Measurements from ENCODE around the gene NTRK3. TPM values are rescaled to one million over a fixed set of nuclear protein-coding genes. Genes with fewer than 3 reads are reported as not detected.

The NTRK3 gene
- total RNA-seq, 1 donor from 2014 or later, result 0.37 TPM

DNA sequence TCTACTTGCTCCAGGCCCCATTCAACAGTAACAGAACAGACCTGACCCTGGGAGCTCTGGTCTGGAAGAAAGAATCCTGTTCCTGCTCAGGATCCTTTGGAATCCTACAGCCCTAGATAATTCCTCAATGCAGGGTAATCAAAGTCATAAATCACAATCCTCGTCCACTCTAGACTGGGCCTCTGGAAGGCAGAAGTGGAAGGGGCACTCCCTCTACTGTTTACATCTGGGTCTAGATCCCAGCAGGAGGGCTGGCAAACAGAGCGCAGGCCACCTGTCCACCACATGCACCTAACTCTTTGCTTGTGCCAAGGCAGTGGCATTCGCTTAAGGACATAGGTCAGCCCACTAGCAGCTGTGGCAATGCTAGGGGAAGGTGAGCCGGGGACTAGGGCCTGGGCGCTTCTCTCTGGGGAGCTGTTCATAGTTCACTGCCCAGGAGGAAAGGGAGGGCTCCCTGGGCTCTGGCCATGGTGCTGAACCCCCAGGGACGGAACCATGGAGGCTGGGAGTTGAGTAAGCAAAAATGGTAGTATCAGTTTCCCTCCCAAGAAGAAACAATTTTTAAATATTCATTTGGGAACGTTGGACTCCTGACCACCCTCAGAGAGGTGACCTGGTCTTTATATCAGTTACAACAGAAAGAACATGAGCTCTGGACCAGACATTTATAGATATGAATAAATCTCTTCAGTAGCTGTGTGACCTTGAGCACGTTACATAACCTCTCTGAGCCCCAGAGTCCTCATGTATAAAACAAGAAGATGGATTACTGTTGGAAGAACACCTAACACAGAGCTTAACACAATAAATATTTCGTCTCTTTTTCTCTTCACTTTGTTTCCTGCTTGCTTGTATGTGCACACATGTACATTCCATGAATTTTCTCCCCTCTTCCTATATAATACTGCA, 90.2 kb downstream of the NTRK3 start:
- Mint-ChIP-seq H3K4me1 (no peaks in the 10 kb centered on the region), H3K9me3 (no peaks in the 10 kb centered on the region), H3K4me3 (no peak overlapping the region), H3K36me3 (ENCODE audit: low read depth) (no peaks in the 10 kb centered on the region), H3K27ac (no peak overlapping the region), H3K27me3 (no peaks in the 10 kb centered on the region)
- intact Hi-C loops (cut with micrococcal nuclease), result no loop called here
- peak; percentile 59 for DNase-seq

DNA sequence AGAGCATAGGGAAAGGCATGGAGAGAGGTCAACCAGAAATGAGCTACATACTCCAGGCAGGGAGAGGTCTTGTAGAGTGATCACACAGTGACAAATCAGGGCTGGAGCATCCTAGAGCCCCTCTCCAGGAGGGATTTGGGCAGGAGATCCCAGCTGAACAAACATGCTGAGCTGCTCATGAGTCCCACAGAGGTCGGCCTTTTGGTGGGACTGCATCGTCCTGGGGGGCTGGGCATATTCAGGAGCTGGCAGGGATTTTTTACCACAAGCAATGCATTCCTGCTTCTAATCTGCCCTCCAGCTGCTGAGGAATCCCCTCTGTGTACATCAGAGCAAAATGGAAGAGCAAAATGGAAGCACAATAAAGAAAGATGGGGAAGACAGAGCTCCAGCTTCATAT, 94.9 kb downstream of the NTRK3 start:
- no peak overlapping the region for H3K4me3 Mint-ChIP-seq
- H3K4me1 Mint-ChIP-seq, result no peaks in the 10 kb centered on the region
- DNase-seq, result no peak
- H3K27ac Mint-ChIP-seq, result no peak overlapping the region
- intact Hi-C loops (cut with micrococcal nuclease), result no loop called here
- no peaks in the 10 kb centered on the region for H3K36me3 Mint-ChIP-seq (ENCODE audit: low read depth)
- H3K9me3 Mint-ChIP-seq, result no peaks in the 10 kb centered on the region
- no peaks in the 10 kb centered on the region for H3K27me3 Mint-ChIP-seq

DNA sequence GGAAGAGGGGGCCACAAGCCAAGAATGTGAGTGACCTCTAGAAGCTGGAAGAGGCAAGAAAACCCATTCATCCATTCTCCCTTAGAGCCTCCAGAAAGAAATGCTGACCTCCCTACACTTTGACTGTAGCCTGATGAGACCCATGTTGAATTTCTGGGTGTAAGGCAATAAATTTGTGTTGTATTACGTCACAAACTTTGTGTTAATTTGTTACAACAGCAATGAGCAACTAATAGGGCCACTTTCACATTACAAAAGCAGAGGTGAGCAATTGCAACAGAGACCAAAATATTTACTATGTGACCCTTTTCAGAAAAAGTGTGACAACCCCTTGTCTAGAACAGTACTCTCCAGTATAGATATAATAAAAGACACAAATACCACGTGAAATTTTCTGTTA, 101.2 kb downstream of the NTRK3 start:
- H3K36me3 Mint-ChIP-seq (ENCODE audit: low read depth), result no peaks in the 10 kb centered on the region
- H3K9me3 Mint-ChIP-seq, result no peaks in the 10 kb centered on the region
- no peak overlapping the region for H3K4me3 Mint-ChIP-seq
- H3K4me1 Mint-ChIP-seq, result no peaks in the 10 kb centered on the region
- H3K27ac Mint-ChIP-seq, result no peak overlapping the region
- DNase-seq, result no peak
- intact Hi-C loops (cut with micrococcal nuclease), result no loop called here
- H3K27me3 Mint-ChIP-seq, result no peaks in the 10 kb centered on the region

DNA sequence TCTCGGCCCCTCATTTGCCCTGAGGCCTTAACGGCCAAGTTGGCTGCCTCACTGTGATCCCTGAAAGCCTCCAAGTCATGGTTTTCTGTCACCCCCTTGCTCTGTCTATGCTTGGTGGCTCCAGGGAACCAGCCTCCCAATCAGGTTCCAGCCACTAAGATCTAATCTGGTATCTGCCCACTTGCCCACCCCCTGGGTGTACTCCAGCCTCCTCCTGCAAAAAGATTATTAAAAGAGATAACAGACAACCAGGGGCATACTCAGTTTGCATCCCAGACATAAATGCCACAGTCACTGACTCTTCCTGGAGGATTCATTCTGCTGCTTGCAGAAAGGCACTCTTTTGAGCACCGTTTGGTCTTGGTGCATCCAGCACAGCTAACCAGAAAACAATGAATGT, 103.9 kb downstream of the NTRK3 start:
- no peak overlapping the region for H3K27ac Mint-ChIP-seq
- no peak for DNase-seq
- H3K36me3 Mint-ChIP-seq (ENCODE audit: low read depth), result no peaks in the 10 kb centered on the region
- H3K9me3 Mint-ChIP-seq, result no peaks in the 10 kb centered on the region
- intact Hi-C loops (cut with micrococcal nuclease), result no loop called here
- no peaks in the 10 kb centered on the region for H3K4me1 Mint-ChIP-seq
- H3K4me3 Mint-ChIP-seq, result no peak overlapping the region
- H3K27me3 Mint-ChIP-seq, result no peaks in the 10 kb centered on the region

DNA sequence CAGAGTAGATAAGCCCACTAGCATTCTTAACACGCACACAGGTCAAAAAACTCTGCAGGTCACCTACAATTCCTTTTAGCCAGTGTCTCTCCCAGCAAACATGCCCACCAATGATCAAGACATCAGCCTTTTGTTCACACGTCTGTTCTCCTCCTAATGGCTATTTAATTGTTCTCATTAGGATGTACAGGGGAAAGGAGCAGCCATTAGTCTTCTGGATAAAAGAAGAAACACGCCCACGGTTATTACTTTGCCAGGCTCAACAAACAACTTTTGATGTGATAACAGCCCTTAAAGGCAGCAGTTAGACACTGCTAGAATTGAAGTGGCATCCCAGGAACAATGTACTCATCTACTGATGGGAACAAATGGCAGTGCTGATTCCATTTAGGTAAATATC, 108.8 kb downstream of the NTRK3 start:
- Mint-ChIP-seq H3K27me3 (no peaks in the 10 kb centered on the region), H3K36me3 (ENCODE audit: low read depth) (no peaks in the 10 kb centered on the region)
- intact Hi-C loops (cut with micrococcal nuclease), result no loop called here

DNA sequence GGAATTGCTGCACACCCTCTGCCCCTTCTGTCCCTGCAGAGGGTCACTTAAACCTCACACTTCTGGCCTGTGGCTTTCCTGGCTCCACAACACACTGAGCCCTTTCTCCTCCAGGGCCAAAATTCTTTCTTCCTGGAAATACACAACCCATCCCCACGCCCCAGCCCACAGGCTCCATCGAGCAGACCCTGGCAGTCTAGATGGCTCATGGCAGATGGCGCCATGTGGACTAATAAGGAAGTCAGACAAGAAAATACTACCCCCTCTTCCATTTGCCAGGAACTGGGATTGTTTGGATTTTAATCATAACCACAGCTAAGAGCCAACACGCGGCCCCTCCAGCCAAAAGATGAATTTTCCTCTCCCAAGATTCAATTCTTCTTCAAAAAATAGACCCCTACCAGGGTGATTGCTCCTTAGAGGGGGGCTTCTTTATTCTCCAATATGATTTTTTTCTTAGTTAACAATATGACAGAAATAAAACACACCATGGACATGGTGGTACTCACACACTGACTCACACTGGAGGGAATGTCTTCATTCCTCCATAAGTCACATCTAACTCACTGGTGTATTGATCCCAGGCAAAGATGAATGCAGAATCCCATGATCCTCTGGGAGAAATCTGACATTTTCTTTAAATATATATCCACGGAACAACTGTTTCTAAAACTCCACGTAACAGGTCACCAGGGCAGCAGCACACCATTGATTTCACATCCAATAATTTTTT, 111.5 kb downstream of the NTRK3 start:
- Mint-ChIP-seq H3K36me3 (ENCODE audit: low read depth) (no peaks in the 10 kb centered on the region), H3K9me3 (no peaks in the 10 kb centered on the region), H3K27me3 (no peaks in the 10 kb centered on the region), H3K27ac (no peak overlapping the region), H3K4me3 (no peak overlapping the region), H3K4me1 (no peaks in the 10 kb centered on the region)
- no peak for DNase-seq
- intact Hi-C loops (cut with micrococcal nuclease), result no loop called here

More for the DNA sequence above, 108.8 kb downstream of the NTRK3 start:
- no peak overlapping the region for H3K27ac Mint-ChIP-seq
- DNase-seq, result no peak
- H3K4me3 Mint-ChIP-seq, result no peak overlapping the region
- H3K9me3 Mint-ChIP-seq, result no peaks in the 10 kb centered on the region
- no peaks in the 10 kb centered on the region for H3K4me1 Mint-ChIP-seq

DNA sequence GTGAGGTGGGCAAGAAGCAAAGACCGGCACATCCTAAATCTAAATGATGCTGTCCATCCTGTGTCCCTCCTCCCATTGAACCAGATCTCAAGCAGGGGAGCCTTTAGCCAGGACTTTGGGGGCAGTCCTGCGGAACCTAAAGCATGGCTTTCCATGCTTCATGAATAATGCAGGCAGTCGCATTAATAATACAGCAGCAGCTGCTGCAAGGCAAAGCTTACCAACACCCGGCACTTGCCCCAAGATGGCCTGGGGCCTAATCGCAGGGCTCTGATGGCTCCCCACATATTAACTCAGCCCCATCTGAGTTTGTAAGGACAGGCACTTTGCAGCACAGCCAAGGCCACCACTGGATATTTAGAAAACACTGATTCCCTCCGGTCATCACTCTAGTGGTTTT, 114.4 kb downstream of the NTRK3 start:
- Mint-ChIP-seq H3K27me3 (no peaks in the 10 kb centered on the region), H3K4me3 (no peak overlapping the region), H3K27ac (no peak overlapping the region), H3K36me3 (ENCODE audit: low read depth) (no peaks in the 10 kb centered on the region), H3K9me3 (peaks cover 3% of the 10 kb centered on the region), H3K4me1 (no peaks in the 10 kb centered on the region)
- intact Hi-C loops (cut with micrococcal nuclease), result no loop called here
- no peak for DNase-seq

DNA sequence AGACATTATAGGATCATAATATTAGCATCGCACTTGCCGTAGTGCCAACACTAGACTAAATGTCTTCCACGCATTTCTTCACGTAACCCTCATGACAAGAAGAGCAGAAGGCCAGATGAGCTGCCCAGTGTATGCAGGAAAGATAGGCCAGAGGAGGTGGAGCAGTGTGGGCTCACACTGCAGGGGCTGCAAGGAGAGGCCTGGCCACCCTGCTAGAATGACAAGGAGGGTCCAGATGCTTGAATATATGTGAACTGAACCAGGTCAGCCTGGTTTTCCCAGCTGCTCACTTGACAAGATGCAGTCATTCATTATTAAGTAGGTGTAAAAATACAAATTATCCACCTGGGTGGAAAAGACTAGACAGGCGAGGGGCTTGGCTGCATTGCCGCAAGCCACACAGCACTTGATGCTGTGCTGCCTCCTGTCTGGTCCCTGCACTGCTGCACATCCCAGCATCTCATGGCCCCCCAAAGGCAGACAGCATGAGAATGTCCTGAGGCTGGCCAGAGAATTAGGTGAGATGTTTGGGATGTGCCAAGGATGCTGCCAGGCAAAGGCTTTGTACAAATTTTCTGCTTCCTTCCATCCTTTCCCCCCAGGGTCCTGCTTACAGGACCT, 115.2 kb downstream of the NTRK3 start:
- Mint-ChIP-seq H3K27me3 (no peaks in the 10 kb centered on the region), H3K36me3 (ENCODE audit: low read depth) (no peaks in the 10 kb centered on the region), H3K4me1 (no peaks in the 10 kb centered on the region), H3K4me3 (no peak overlapping the region), H3K9me3 (peaks cover 3% of the 10 kb centered on the region), H3K27ac (no peak overlapping the region)
- DNase-seq, result no peak
- intact Hi-C loops (cut with micrococcal nuclease), result no loop called here

DNA sequence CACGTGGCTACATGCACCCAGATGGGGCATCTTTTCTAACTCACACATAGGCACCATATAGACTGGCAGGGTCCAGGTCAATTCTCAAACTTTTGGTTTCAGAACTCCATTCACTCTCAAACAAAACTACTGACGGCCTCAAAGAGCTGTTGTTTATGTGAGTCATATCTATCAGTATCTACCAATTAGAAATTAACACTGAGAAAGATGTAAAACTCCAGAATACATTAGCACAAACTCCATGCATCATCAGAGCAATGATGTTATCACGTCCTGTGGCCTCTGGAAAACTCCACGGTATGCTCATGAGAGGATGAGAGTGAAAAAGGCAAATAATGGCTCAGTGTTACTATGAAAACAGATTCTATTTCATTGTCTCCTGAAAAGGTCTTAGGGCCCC, 116.1 kb downstream of the NTRK3 start:
- H3K4me3 Mint-ChIP-seq, result no peak overlapping the region
- H3K27ac Mint-ChIP-seq, result no peak overlapping the region
- H3K27me3 Mint-ChIP-seq, result no peaks in the 10 kb centered on the region
- peaks cover 3% of the 10 kb centered on the region for H3K9me3 Mint-ChIP-seq
- H3K36me3 Mint-ChIP-seq (ENCODE audit: low read depth), result no peaks in the 10 kb centered on the region
- H3K4me1 Mint-ChIP-seq, result no peaks in the 10 kb centered on the region
- DNase-seq, result no peak
- intact Hi-C loops (cut with micrococcal nuclease), result no loop called here

DNA sequence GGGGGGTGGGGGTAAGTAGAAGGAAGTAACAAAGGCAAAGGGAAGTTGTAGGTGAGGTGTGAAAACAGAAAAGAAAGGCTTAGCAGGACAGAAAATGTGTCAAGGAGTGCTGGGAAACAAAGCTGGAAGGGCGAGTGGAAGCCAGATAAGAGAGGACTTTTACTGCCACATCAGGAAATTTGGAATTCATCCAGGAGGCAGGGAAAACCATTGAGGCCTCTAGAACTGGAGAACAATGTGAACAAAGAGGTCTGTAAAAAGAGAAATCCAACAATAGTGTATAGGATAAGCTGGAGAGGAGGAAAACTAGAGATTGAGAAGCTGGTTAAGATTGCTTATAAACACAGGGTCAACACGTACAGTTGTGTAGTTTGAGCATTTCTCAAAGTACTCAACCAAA, 116.6 kb downstream of the NTRK3 start:
- Mint-ChIP-seq H3K27me3 (no peaks in the 10 kb centered on the region), H3K36me3 (ENCODE audit: low read depth) (no peaks in the 10 kb centered on the region), H3K4me3 (no peak overlapping the region), H3K27ac (no peak overlapping the region), H3K9me3 (peaks cover 3% of the 10 kb centered on the region), H3K4me1 (no peaks in the 10 kb centered on the region)
- intact Hi-C loops (cut with micrococcal nuclease), result no loop called here
- DNase-seq, result no peak

DNA sequence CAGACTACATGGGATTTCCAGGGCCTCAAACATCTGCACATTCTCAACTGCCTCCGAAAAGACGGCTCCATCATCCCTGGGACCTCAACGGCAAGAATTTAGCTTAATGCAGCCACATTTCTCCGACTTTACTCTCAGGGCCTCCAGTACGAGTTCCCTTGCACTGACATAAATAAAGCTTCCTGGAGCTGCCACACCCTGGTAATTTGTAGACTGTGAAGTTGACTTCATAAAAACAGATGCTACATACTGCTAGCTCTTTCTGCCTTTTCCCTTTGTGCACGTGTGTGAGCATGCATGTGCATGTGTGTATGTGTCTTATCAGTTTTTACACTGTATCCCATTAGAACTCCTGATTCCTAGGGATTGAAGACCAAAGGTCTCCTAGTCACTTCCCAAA, 122.7 kb downstream of the NTRK3 start:
- no peak overlapping the region for H3K4me3 Mint-ChIP-seq
- intact Hi-C loops (cut with micrococcal nuclease), result no loop called here
- H3K27ac Mint-ChIP-seq, result no peak overlapping the region
- peaks cover 2% of the 10 kb centered on the region for H3K4me1 Mint-ChIP-seq
- peaks cover 3% of the 10 kb centered on the region for H3K9me3 Mint-ChIP-seq
- H3K36me3 Mint-ChIP-seq (ENCODE audit: low read depth), result no peaks in the 10 kb centered on the region
- H3K27me3 Mint-ChIP-seq, result no peaks in the 10 kb centered on the region
- DNase-seq, result no peak

DNA sequence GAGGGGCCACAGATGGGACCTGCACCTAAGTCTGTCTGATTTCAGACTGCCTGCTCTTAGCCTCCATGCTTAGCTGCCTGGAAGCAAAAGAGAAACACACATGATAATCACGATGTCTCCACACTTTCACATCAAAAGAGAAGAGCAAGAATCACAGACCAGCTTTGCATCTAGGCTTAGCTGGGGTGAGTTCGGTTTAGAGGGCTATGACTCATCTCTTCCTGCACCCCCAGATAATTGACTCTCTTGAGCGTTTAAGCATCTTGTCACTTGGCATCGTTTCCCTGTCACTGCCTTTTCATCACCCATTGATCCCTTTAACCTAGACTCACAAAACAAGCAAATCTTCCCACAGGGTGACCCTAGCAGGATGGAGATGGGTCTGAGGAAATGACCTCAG, 124.0 kb downstream of the NTRK3 start:
- H3K27me3 Mint-ChIP-seq, result no peaks in the 10 kb centered on the region
- H3K4me3 Mint-ChIP-seq, result no peak overlapping the region
- H3K27ac Mint-ChIP-seq, result no peak overlapping the region
- H3K9me3 Mint-ChIP-seq, result no peaks in the 10 kb centered on the region
- intact Hi-C loops (cut with micrococcal nuclease), result no loop called here
- no peaks in the 10 kb centered on the region for H3K36me3 Mint-ChIP-seq (ENCODE audit: low read depth)
- DNase-seq, result no peak
- peaks cover 2% of the 10 kb centered on the region for H3K4me1 Mint-ChIP-seq

DNA sequence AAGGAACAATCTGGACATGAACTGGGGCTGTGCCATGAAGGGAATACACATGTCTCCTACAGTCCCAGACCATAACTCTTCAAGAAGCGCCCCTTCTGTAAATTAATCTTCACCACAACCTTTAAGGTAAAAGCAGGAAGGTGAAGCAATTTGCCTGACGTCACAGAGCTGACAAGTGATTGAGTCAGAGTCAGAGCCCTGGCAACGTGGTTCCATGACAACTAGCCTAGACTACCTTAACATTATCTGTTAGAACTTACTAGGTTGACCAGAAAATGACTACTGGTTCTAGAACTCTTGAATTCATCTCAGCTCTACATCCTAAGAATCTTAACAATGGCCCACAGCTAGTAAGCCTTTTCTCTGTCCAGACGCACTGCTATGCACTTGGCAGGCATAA, 124.6 kb downstream of the NTRK3 start:
- DNase-seq, result no peak
- Mint-ChIP-seq H3K36me3 (ENCODE audit: low read depth) (no peaks in the 10 kb centered on the region), H3K9me3 (no peaks in the 10 kb centered on the region), H3K27me3 (no peaks in the 10 kb centered on the region), H3K27ac (no peak overlapping the region), H3K4me1 (peaks cover 2% of the 10 kb centered on the region), H3K4me3 (no peak overlapping the region)
- intact Hi-C loops (cut with micrococcal nuclease), result no loop called here

DNA sequence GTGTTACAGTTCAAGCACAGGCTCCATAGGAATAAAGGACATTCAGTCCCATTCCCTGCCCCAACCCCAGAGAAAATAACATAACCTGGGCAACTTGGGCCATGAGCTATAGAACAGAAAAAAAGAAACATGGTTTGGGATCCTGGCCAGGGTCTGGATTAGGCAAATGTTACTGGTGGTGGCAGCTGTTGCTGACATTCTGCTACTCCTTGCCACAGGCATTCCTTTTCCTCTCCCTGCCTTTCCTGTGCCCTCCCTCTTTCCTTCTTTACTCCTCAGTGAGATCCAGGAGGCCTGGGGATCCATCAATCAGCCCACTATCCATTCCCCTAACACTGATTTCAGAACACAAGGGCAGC, 129.1 kb downstream of the NTRK3 start:
- H3K27me3 Mint-ChIP-seq, result no peaks in the 10 kb centered on the region
- no peaks in the 10 kb centered on the region for H3K36me3 Mint-ChIP-seq (ENCODE audit: low read depth)
- intact Hi-C loops (cut with micrococcal nuclease), result no loop called here
- H3K27ac Mint-ChIP-seq, result no peak overlapping the region
- H3K9me3 Mint-ChIP-seq, result no peaks in the 10 kb centered on the region
- no peak for DNase-seq
- H3K4me1 Mint-ChIP-seq, result peaks cover 1% of the 10 kb centered on the region
- no peak overlapping the region for H3K4me3 Mint-ChIP-seq

Data from activated CD4-positive, alpha-beta T cell treated with anti-CD3 and anti-CD28 coated beads, Interleukin-2, amount 10 ng/mL, durations not matched to agents 24 days and 14 days (primary cell).